Erythroblast (primary cell): Measurements from ENCODE around the gene SHANK1.

Experiments used
- GATA1 ChIP-seq: IDR thresholded peaks from 2 replicates; pipeline ENCODE4 v1.6.1; 2011; ENCODE audit warnings: low read depth, mild to moderate bottlenecking, control low read depth, low read length, moderate library complexity
- POLR2A ChIP-seq: IDR thresholded peaks from 2 replicates; pipeline ENCODE4 v1.6.1; 2011; ENCODE audit warnings: mild to moderate bottlenecking, low read length

- TF ChIP-seq POLR2A (no peak), GATA1 (no peak)
These were observed 2.0 kb upstream of the SHANK1 start for GRCh38 chr19:50721441-50722137.
